Measurements from ENCODE around the gene NRG3.

The NRG3 gene

GRCh38 chr10:82136103-82136502 lies 261.1 kb downstream of the NRG3 start:
- no peak for DNase-seq

- DNase-seq: peak; percentile 60
Observed at GRCh38 chr10:82144153-82144552, 269.2 kb downstream of the NRG3 start.

- DNase-seq: no peak
Observed at GRCh38 chr10:82148764-82149163, 273.8 kb downstream of the NRG3 start.

- no peak for DNase-seq
Observed at GRCh38 chr10:82149674-82150073, 274.7 kb downstream of the NRG3 start.

GRCh38 chr10:82150123-82150900 lies 275.3 kb downstream of the NRG3 start:
- DNase-seq: no peak

GRCh38 chr10:82160307-82160706 lies 285.3 kb downstream of the NRG3 start:
- no peak for DNase-seq

- DNase-seq: no peak
Observed at GRCh38 chr10:82161264-82161663, 286.3 kb downstream of the NRG3 start.

GRCh38 chr10:82162549-82163195 lies 287.7 kb downstream of the NRG3 start:
- no peak for DNase-seq

- DNase-seq: no peak
Observed at GRCh38 chr10:82171899-82172298, 296.9 kb downstream of the NRG3 start.

- DNase-seq: no peak
Observed at GRCh38 chr10:82176587-82176986, 301.6 kb downstream of the NRG3 start.

GRCh38 chr10:82190432-82191260 lies 315.7 kb downstream of the NRG3 start:
- DNase-seq: no peak

GRCh38 chr10:82191653-82192052 lies 316.7 kb downstream of the NRG3 start:
- DNase-seq: no peak

GRCh38 chr10:82192665-82193064 lies 317.7 kb downstream of the NRG3 start:
- DNase-seq: no peak

- DNase-seq: no peak
Observed at GRCh38 chr10:82194419-82194818, 319.4 kb downstream of the NRG3 start.

GRCh38 chr10:82206831-82207230 lies 331.8 kb downstream of the NRG3 start:
- no peak for DNase-seq

- no peak for DNase-seq
Observed at GRCh38 chr10:82208726-82209125, 333.7 kb downstream of the NRG3 start.

GRCh38 chr10:82210331-82210730 lies 335.3 kb downstream of the NRG3 start:
- no peak for DNase-seq

- no peak for DNase-seq
Observed at GRCh38 chr10:82211346-82211745, 336.4 kb downstream of the NRG3 start.

GRCh38 chr10:82212753-82213152 lies 337.8 kb downstream of the NRG3 start:
- DNase-seq: no peak

GRCh38 chr10:82213784-82214183 lies 338.8 kb downstream of the NRG3 start:
- DNase-seq: no peak

GRCh38 chr10:82221056-82221455 lies 346.1 kb downstream of the NRG3 start:
- DNase-seq: no peak

- no peak for DNase-seq
Observed at GRCh38 chr10:82221601-82222149, 346.7 kb downstream of the NRG3 start.

GRCh38 chr10:82228701-82229100 lies 353.7 kb downstream of the NRG3 start:
- no peak for DNase-seq
